Liver (tissue), 9 donors: ENCODE results near the gene ADAMTS3. TPM values are rescaled to one million over a fixed set of nuclear protein-coding genes. Genes with fewer than 3 reads are reported as not detected.

Experiments used
- DNase-seq: peaks from one replicate; pipeline ENCODE4 v3.0.0-alpha.2; 2017; ENCODE audit warnings: low spot score
- H3K27ac ChIP-seq, 2 donors: one replicate each; pipeline ENCODE4 v1.7.0; 2013; ENCODE audit warnings: inconsistent platforms in 2 of 2, low read length in 2 of 2, control low read depth in 1 of 2, low read depth in 1 of 2, mild to moderate bottlenecking in 1 of 2
- H3K27me3 ChIP-seq, 4 donors: one replicate each; pipeline versions ENCODE4 v1.6.1 to v1.7.0; 2013; ENCODE audit warnings: low read length in 3 of 4, inconsistent platforms in 1 of 4, mild to moderate bottlenecking in 1 of 4, moderate library complexity in 1 of 4; ENCODE audit not compliant: control insufficient read depth in 4 of 4, insufficient read depth in 4 of 4
- H3K36me3 ChIP-seq, 4 donors: one replicate each; pipeline versions ENCODE4 v1.6.1 to v1.7.0; 2013; ENCODE audit warnings: low read length in 3 of 4, mild to moderate bottlenecking in 3 of 4, low read depth in 1 of 4, moderate library complexity in 1 of 4; ENCODE audit not compliant: control insufficient read depth in 4 of 4, insufficient read depth in 3 of 4
- H3K4me1 ChIP-seq, 4 donors: one replicate each; pipeline versions ENCODE4 v1.6.1 to v1.7.0; 2013; ENCODE audit warnings: low read length in 3 of 4, mild to moderate bottlenecking in 3 of 4, moderate library complexity in 1 of 4; ENCODE audit not compliant: control insufficient read depth in 4 of 4, insufficient read depth in 4 of 4
- H3K4me3 ChIP-seq, 3 donors: one replicate each; pipeline versions ENCODE4 v1.6.1 to v1.7.0; 2013; ENCODE audit warnings: low read length in 3 of 3, control low read depth in 1 of 3, low read depth in 1 of 3, mild to moderate bottlenecking in 1 of 3
- H3K9ac ChIP-seq, 2 donors: one replicate each; pipeline ENCODE4 v1.7.0; 2013; ENCODE audit warnings: low read length in 2 of 2, mild to moderate bottlenecking in 2 of 2, moderate library complexity in 2 of 2, control low read depth in 1 of 2, low read depth in 1 of 2
- H3K9me3 ChIP-seq, 4 donors: one replicate each; pipeline versions ENCODE4 v1.6.1 to v1.7.0; 2013; ENCODE audit warnings: low read length in 3 of 4; ENCODE audit not compliant: control insufficient read depth in 4 of 4
- EGR1 ChIP-seq, 2 donors: IDR thresholded peaks; 2 replicates each; pipeline ENCODE4 v1.6.1; 2016 to 2018; ENCODE audit warnings: antibody characterized with exemption in 2 of 2, low read depth in 2 of 2
- FOXA1 ChIP-seq: IDR thresholded peaks from 2 replicates; pipeline ENCODE4 v1.6.1; 2016; ENCODE audit warnings: antibody characterized with exemption
- FOXA2 ChIP-seq: IDR thresholded peaks from 2 replicates; pipeline ENCODE4 v1.6.1; 2016; ENCODE audit warnings: antibody characterized with exemption
- GABPA ChIP-seq, 2 donors: IDR thresholded peaks in 1 of 2; conservative IDR thresholded peaks in 1 of 2; 2 replicates each; pipeline ENCODE4 v1.6.1; 2016; ENCODE audit warnings: antibody characterized with exemption in 2 of 2, mild to moderate bottlenecking in 1 of 2, moderate library complexity in 1 of 2
- HNF4A ChIP-seq, 2 donors: conservative IDR thresholded peaks; 2 replicates each; pipeline ENCODE4 v1.6.1; 2016; ENCODE audit warnings: antibody characterized with exemption in 2 of 2, mild to moderate bottlenecking in 2 of 2
- HNF4G ChIP-seq: IDR thresholded peaks from 2 replicates; pipeline ENCODE4 v1.6.1; 2016; ENCODE audit warnings: antibody characterized with exemption
- JUND ChIP-seq, 2 donors: IDR thresholded peaks; 2 replicates each; pipeline ENCODE4 v1.6.1; 2016; ENCODE audit warnings: antibody characterized with exemption in 2 of 2
- MAX ChIP-seq: IDR thresholded peaks from 2 replicates; pipeline ENCODE4 v1.6.1; 2016; ENCODE audit warnings: antibody characterized with exemption
- NR2F2 ChIP-seq: IDR thresholded peaks from 2 replicates; pipeline ENCODE4 v1.6.1; 2016; ENCODE audit warnings: antibody characterized with exemption
- RAD21 ChIP-seq, 2 donors: IDR thresholded peaks; 2 replicates each; pipeline ENCODE4 v1.6.1; 2016; ENCODE audit warnings: antibody characterized with exemption in 2 of 2, mild to moderate bottlenecking in 2 of 2
- RXRA ChIP-seq, 2 donors: IDR thresholded peaks; 2 replicates each; pipeline ENCODE4 v1.6.1; 2017 to 2018; ENCODE audit warnings: antibody characterized with exemption in 2 of 2, mild to moderate bottlenecking in 1 of 2
- SP1 ChIP-seq: IDR thresholded peaks from 2 replicates; pipeline ENCODE4 v1.6.1; 2018; ENCODE audit warnings: antibody characterized with exemption, mild to moderate bottlenecking
- TAF1 ChIP-seq: conservative IDR thresholded peaks from 2 replicates; pipeline ENCODE4 v1.6.1; 2016; ENCODE audit warnings: antibody characterized with exemption, mild to moderate bottlenecking
- YY1 ChIP-seq: IDR thresholded peaks from 2 replicates; pipeline ENCODE4 v1.6.1; 2016; ENCODE audit warnings: antibody characterized with exemption, mild to moderate bottlenecking
- ZBTB33 ChIP-seq: IDR thresholded peaks from 2 replicates; pipeline ENCODE4 v1.6.1; 2016; ENCODE audit warnings: antibody characterized with exemption
- WGBS: extraction: QIAGEN DNeasy Blood & Tissue Kit; methylation state at CpG from one replicate; pipeline ENCODE4 v1.1.7; 2013; 5-methylcytosine and 5-hydroxymethylcytosine counted together
- polyA plus RNA-seq, 2 donors: library from polyadenylated mRNA; stranded (reverse) in 1 of 2; unstranded in 1 of 2; fragments of 200-250 nt in 1 of 2; fragments of >200 nt in 1 of 2; fragmentation: Nextera tagmentation in 1 of 2; extraction: Ambion mirVana in 1 of 2; gene quantifications; one replicate each; pipeline versions ENCODE4 v1.2.1 to v1.2.3, GENCODE V29; 2013 to 2015
- total RNA-seq, 2 donors: library from RNA; depleted of rRNA; stranded (reverse); fragments of >200 nt; gene quantifications; one replicate each; pipeline ENCODE4 v1.2.3, GENCODE V29; 2014
- TF ChIP-seq, protein P1 (sequence below): IDR thresholded peaks from 2 replicates; pipeline ENCODE4 v1.6.1; 2016; ENCODE audit warnings: antibody characterized with exemption
- TF ChIP-seq, protein P2 (sequence below): IDR thresholded peaks from 2 replicates; pipeline ENCODE4 v1.6.1; 2016; ENCODE audit warnings: antibody characterized with exemption, mild to moderate bottlenecking
- TF ChIP-seq, protein P3 (sequence below): fragments of 150-350 bp; IDR thresholded peaks from 2 replicates; pipeline ENCODE4 v1.5.1; 2017; ENCODE audit warnings: improper control_type of control experiment, low read depth, low read length; ENCODE audit not compliant: missing input control
- donor health status: healthy.
- donor health status: healthy.
- donor health status: healthy.
- donor health status: healthy.
- donor health status: healthy.

ADAMTS3 gene
- total and polyA plus RNA-seq, 4 donors = 0.12 to 1.9 (median 0.25) TPM; not detected in 1

GRCh38 chr4:72418458-72418857 is 150.6 kb downstream of the ADAMTS3 start:
- H3K27me3 ChIP-seq = peaks cover 0 to 2% (median 0%) of the 10 kb centered on the region in 4 donors
- 74% methylated on average over 2 of the region's 2 CpGs for WGBS
- no peak for DNase-seq
- no peak overlapping the region for H3K27ac ChIP-seq
- H3K9ac ChIP-seq = no peak overlapping the region
- no peaks in the 10 kb centered on the region for H3K36me3 ChIP-seq
- H3K9me3 ChIP-seq = no peaks in the 10 kb centered on the region
- no peaks in the 10 kb centered on the region for H3K4me1 ChIP-seq
- TF ChIP-seq, protein P1, sequence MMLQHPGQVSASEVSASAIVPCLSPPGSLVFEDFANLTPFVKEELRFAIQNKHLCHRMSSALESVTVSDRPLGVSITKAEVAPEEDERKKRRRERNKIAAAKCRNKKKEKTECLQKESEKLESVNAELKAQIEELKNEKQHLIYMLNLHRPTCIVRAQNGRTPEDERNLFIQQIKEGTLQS = no peak
- TF ChIP-seq MAX (no peak), HNF4A (conservative IDR thresholded peaks at IDR 0.05) (no peak), SP1 (no peak), ZBTB33 (no peak), FOXA2 (no peak), RXRA (IDR thresholded peaks at IDR 0.05) (no peak), RAD21 (IDR thresholded peaks at IDR 0.05) (no peak), NR2F2 (no peak)
- H3K4me3 ChIP-seq = no peak overlapping the region

- Histone ChIP-seq H3K4me3 (no peak overlapping the region), H3K4me1 (no peaks in the 10 kb centered on the region), H3K9ac (no peak overlapping the region), H3K9me3 (no peaks in the 10 kb centered on the region), H3K27ac (no peak overlapping the region), H3K27me3 (no peaks in the 10 kb centered on the region), H3K36me3 (no peaks in the 10 kb centered on the region)
- no peak for DNase-seq
- no peak for TF ChIP-seq GABPA (IDR thresholded peaks at IDR 0.05 in 1 of 2, conservative IDR thresholded peaks at IDR 0.05 in 1 of 2)
- no peak for TF ChIP-seq RAD21 (IDR thresholded peaks at IDR 0.05)
- TF ChIP-seq MAX = no peak
- TF ChIP-seq FOXA2 = no peak
- no peak for TF ChIP-seq HNF4A (conservative IDR thresholded peaks at IDR 0.05)
- TF ChIP-seq NR2F2 = no peak
- no peak for TF ChIP-seq EGR1 (IDR thresholded peaks at IDR 0.05; ENCODE audit: low read depth in 2 of 2)
- no peak for TF ChIP-seq RXRA (IDR thresholded peaks at IDR 0.05)
- TF ChIP-seq ZBTB33 = no peak
- no peak for TF ChIP-seq HNF4G
- TF ChIP-seq, protein P2, sequence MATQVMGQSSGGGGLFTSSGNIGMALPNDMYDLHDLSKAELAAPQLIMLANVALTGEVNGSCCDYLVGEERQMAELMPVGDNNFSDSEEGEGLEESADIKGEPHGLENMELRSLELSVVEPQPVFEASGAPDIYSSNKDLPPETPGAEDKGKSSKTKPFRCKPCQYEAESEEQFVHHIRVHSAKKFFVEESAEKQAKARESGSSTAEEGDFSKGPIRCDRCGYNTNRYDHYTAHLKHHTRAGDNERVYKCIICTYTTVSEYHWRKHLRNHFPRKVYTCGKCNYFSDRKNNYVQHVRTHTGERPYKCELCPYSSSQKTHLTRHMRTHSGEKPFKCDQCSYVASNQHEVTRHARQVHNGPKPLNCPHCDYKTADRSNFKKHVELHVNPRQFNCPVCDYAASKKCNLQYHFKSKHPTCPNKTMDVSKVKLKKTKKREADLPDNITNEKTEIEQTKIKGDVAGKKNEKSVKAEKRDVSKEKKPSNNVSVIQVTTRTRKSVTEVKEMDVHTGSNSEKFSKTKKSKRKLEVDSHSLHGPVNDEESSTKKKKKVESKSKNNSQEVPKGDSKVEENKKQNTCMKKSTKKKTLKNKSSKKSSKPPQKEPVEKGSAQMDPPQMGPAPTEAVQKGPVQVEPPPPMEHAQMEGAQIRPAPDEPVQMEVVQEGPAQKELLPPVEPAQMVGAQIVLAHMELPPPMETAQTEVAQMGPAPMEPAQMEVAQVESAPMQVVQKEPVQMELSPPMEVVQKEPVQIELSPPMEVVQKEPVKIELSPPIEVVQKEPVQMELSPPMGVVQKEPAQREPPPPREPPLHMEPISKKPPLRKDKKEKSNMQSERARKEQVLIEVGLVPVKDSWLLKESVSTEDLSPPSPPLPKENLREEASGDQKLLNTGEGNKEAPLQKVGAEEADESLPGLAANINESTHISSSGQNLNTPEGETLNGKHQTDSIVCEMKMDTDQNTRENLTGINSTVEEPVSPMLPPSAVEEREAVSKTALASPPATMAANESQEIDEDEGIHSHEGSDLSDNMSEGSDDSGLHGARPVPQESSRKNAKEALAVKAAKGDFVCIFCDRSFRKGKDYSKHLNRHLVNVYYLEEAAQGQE = no peak
- TF ChIP-seq TAF1 = no peak
- TF ChIP-seq YY1 = no peak
- TF ChIP-seq, protein P3, sequence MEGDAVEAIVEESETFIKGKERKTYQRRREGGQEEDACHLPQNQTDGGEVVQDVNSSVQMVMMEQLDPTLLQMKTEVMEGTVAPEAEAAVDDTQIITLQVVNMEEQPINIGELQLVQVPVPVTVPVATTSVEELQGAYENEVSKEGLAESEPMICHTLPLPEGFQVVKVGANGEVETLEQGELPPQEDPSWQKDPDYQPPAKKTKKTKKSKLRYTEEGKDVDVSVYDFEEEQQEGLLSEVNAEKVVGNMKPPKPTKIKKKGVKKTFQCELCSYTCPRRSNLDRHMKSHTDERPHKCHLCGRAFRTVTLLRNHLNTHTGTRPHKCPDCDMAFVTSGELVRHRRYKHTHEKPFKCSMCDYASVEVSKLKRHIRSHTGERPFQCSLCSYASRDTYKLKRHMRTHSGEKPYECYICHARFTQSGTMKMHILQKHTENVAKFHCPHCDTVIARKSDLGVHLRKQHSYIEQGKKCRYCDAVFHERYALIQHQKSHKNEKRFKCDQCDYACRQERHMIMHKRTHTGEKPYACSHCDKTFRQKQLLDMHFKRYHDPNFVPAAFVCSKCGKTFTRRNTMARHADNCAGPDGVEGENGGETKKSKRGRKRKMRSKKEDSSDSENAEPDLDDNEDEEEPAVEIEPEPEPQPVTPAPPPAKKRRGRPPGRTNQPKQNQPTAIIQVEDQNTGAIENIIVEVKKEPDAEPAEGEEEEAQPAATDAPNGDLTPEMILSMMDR = no peak
- TF ChIP-seq FOXA1 = no peak
- TF ChIP-seq, protein P1 = no peak
- TF ChIP-seq SP1 = no peak
- no peak for TF ChIP-seq JUND (IDR thresholded peaks at IDR 0.05)
- 75% methylated on average over 3 of the region's 3 CpGs for WGBS
Observed at GRCh38 chr4:72410158-72410557, 158.9 kb downstream of the ADAMTS3 start.
